NCI-H2227 (cell line): Measurements from ENCODE around the gene CRP.
"Not testable (repeated sequence)": the region's sequence is repeated elsewhere in the genome, so short reads cannot be mapped to it uniquely, and the experiment has no call there.

Experiments used
- DNase-seq: peaks from one replicate; lab custom pipeline; 2025; ENCODE audit not compliant: unreplicated experiment; lab: John Stamatoyannopoulos, UW

The CRP gene

GRCh38 chr1:159700312-159700711 lies 14.1 kb downstream of the CRP start:
- DNase-seq: no peak

GRCh38 chr1:159699653-159700052 lies 14.7 kb downstream of the CRP start:
- DNase-seq: no peak

- no peak for DNase-seq
Observed at GRCh38 chr1:159699246-159699645, 15.1 kb downstream of the CRP start.

GRCh38 chr1:159687511-159687910 lies 26.9 kb downstream of the CRP start:
- DNase-seq: no peak

GRCh38 chr1:159686599-159687299 lies 27.6 kb downstream of the CRP start:
- DNase-seq: no peak

- DNase-seq: no peak
Observed at GRCh38 chr1:159678939-159679338, 35.5 kb downstream of the CRP start.

GRCh38 chr1:159675046-159675445 lies 39.3 kb downstream of the CRP start:
- no peak for DNase-seq

DNA sequence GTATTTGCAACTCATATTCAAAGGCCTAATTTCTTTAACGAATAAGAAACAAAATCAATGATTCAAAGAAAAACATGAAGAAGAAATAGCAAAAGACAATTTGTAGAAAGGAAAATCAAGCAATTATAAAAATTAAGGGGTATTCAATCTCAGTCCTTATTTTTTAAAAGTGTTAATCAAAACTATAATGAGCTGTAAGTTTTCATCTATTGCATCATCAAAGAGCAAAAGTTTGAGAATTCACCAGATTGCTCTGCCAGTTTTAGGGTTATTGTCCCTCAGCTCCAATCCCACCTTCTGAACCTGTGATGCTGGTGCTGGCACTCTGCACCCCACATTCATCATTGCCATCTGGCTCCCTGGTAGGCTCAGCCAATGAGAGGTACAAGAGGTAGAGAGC lies 42.0 kb downstream of the CRP start:
- not testable (repeated sequence) for DNase-seq

DNA sequence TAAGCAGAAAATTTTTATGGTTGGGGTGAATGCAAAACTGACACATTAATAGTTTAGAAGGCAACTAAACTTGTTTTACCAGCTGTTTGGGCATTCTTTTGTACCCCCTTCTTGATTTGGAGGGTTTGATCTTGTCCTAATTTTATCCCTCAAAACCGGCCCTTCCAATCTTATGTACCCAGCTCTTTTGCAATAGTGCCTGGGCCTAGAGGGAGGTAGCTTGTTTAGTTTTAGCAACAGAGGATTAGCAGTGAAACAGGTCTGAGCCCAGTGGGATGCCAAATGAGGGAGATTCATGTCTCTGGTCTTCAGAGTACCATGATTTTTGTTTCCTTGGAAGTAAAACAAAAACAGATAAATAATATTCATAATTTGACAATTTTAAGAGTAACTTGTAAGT lies 45.1 kb downstream of the CRP start:
- no peak for DNase-seq

GRCh38 chr1:159668739-159669138 lies 45.6 kb downstream of the CRP start:
- DNase-seq: no peak

DNA sequence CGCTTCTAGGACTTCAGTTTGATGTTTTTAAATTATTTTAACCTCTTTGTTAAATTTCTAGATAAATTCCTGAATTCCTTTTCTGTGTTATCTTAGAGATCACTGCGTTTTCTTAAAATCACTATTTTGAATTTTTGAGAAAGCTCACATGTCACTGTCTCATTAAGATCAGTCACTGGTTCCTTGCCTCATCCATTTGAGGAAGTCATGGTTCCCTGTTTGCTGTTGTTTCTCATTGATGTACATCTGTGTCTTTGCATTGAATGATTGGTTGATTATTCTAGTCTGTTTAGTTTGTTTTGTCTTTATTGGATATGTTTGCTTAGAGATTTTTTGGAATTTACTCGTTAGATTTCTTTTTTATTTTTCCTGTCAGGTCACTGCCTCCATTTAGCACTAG lies 50.1 kb downstream of the CRP start:
- no peak for DNase-seq

GRCh38 chr1:159663552-159663951 lies 50.8 kb downstream of the CRP start:
- no peak for DNase-seq
